ENCODE results near the gene NDP.

- no peak for TF ChIP-seq CTCF (IDR thresholded peaks at IDR 0.05)
- TF ChIP-seq EP300 (IDR thresholded peaks at IDR 0.05), result no peak
- no peak for TF ChIP-seq POLR2A (IDR thresholded peaks at IDR 0.05)
These were observed 9.5 kb downstream of the NDP start for GRCh38 chrX:43963726-43964125.

All from tibial nerve (tissue), 4 donors.